Iris pigment epithelial cell (primary cell): ENCODE results near the gene ID3.
A peak's percentile ranks its signal among the peaks of the same experiment; 100 is the strongest.
"Not testable (repeated sequence)": the region's sequence is repeated elsewhere in the genome, so short reads cannot be mapped to it uniquely, and the experiment has no call there.

Source experiments
- DNase-seq: peaks from one replicate; pipeline ENCODE4 v3.0.0-alpha.2; 2011; ENCODE audit warnings: low read depth

The ID3 gene

DNA sequence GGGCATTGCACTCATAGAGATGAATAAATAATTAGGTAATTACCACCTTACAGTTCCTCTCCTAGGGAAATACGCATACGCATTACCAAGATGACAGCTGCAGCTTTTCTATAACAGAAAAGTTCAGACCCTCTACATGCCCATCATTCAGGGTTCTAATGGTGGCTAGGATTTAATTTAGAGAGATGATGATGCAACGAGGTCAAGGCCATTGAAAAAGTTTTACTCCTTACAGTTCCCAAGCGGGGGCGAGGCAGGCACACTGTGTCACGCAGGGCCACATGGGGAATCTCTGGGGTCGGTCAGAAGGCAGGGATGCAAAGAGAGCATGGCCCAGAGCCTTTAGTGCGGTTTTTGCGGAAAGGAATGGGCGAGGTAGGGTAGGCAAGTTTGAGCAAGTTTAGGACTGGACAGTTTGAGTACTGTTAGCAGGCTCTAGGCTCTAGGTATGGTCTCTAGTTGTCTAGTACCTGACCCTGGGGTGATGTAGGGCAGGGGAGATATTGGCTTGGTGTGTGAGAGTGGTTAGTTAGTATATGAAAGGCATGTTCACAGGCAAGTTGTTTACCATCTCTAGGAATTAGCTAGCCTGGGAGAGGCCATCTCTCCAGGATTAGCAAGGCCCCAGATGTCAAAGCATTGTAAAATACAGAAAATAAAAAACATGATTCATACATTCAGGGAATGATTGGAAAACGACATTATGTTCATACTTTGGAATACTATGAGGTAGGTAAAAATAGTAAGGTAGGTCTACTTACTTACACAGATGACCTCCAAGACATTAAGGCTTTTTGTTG lies 29.6 kb upstream of the ID3 start:
- DNase-seq = peak; percentile 55

DNA sequence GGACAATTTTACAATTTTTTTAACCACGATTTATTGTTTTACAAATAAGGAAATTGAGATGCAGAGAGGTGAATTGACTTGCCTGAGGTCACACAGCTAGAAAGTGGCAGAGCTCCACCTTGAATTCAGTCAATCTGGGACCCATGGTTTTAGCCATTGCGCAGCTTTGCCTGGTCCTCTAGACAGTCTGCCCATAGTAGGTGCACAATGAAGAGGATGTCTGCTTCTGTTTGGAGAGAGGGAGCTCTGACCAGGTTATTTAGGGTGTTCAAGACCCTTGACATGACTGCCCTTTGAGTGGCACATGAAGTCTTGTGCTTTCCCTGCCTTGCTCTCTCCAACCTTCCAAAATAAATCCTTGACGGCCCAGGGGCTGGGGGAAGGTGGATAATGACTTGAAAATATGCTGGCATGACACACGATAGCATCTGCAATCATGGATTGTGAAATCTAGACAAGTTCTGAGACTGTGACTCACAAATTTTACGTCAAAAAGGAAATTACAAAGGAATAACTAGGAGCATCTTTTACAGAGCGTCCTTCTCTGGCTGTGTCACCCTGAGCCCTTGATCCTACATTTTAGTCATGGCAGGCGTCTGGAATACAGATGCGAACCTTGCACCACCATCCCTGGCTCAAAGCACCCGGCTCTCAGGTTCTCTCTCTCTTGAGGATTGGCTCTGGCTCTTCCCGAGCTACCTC lies 26.2 kb upstream of the ID3 start:
- peak; percentile 99 for DNase-seq

DNA sequence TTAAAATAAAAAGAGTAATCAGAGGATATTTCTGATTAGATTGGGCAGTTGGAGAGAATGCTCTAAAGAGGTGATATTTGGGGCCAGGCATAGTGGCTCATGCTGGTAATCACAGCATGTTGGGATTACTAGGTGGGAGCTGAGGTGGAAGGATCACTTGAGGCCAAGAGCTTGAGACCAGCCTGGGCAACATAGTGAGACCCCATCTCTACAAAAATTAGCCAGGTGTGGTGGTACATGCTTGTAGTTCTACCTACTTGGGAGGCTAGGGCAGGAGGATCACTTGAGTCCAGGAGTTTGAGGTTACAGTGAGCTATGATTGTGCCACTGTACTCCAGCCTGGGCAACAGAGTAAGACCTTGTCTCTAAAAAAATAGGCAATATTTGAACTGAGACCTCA lies 24.4 kb upstream of the ID3 start:
- DNase-seq = not testable (repeated sequence)

DNA sequence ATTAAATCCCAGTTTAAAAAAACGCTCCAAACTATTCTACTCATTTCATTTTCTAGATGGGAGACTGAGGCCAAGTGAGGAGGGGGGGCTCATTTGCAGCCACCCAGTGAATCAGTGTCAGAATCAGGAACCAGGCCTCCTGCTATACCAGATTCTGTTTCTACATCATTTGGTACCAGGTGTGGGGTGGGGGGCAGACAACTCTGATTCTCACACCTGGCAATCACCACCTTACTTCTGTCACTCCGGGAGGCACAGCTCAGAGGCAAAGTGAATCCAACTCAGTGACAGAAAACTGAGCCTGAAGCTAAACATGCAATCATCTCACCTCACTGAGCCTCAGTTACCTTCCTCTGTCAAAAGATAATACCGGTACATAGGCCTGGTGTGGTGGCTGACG lies 23.5 kb upstream of the ID3 start:
- no peak for DNase-seq

DNA sequence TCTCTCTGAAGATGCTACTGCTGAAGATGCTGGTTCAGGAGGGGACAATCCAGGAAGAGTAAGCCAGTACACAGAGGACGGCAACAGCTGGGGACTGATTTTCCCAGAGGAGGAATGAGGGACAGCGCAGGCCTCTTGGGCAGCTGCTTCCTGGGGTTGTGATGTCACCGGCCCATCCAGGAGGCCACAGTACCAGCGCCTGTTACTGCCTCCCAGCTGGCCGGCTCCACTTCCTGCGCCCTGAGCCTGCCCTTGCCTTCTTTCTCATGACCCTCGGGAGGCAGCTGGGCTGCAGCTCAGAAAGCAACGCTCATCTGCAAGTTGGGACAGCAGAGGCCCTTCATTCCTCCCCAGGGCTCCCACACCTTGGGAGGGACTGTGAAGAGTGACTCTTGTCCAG lies 21.9 kb upstream of the ID3 start:
- peak; percentile 88 for DNase-seq

DNA sequence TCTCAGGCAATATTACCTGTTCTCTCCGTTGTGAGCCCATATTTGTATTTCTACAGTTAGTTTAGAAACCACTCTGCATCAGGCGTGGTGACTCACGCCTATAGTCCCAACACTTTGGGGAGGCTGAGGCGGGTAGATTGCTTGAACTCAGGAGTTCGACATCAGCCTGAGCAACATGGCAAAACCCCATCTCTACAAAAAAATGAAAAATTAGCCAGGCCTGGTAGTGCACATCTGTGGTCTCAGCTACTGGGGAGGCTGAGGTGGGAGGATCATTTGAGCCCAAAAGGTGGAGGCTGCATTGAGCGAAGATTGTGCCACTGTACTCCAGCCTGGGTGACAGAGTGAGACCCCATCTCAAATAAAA lies 19.7 kb upstream of the ID3 start:
- peak; percentile 65 for DNase-seq

DNA sequence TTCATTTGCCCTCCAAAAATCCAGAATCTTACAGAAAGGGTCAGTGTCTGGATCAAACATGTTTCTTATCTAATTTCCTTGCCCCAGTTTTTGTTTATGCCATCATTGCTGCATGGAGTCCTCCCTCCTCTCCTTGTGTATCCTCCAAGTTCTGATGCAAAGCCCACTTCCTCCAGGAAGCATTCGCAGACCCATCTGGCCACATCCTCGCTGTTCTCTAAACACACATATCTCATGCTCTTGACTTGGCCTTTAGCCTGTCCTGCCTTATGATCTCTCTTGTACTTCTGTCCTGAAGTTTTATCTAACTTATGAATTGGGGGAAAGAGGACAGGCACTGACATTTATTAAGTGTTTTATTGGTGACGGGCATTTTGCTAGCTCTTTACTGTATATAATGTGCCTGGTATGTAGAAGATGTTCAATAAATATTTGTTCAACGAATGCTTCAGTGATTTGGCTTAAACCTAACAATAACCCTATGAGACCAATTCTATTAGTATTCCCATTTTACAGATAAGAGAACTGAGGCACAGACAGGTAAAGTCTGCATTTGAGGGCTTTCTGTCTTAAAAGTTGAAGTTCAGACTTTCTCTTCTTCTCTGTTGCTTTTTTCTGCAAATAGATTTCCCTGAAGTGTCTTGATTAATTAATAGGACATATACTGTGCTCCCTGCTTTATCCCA lies 19.2 kb upstream of the ID3 start:
- DNase-seq = peak; percentile 71

DNA sequence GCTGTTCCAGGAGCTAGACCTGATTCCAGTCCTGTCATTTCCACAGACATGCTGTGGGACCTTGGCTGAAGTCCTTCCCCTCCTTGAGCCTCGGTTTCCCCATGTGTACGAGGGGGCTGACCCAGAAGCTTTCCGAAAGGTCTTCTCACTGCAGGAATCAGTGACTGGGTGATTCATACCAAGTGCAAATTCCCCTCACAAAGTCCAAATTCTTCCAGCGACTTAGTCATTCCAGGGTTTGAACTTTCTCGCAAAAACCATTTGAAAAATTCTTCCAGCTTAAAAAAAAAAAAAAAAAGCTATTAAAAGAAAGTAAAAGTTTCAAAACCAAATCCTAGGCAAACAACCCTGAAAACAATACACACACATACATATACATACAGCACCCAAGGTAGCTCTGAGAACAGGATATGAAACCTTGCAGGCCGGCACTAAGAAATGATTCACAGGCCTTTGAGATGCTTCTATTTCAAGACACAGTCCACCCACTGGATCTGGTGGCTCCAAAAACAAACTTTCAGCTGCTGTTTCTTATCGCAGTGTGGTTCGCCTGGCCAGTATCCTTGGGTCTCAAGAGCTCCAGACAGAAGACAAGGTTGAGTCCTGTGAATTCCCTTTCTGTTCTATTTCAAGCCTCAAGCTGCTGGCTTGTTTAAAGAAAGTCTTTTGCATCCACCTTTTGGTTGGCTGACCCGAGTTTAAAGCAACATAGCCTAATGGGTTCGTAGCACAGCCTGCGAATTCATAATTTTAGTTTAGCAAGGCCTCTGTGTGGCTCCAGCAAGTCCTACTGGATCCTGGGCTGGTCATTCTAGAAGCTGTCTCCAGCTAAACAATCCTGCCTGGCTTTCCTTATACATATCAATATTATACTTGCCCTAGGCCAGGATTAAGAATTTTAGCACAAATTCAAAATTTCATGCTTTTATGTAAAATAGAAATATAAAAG lies 18.0 kb upstream of the ID3 start:
- DNase-seq = peak; percentile 96

DNA sequence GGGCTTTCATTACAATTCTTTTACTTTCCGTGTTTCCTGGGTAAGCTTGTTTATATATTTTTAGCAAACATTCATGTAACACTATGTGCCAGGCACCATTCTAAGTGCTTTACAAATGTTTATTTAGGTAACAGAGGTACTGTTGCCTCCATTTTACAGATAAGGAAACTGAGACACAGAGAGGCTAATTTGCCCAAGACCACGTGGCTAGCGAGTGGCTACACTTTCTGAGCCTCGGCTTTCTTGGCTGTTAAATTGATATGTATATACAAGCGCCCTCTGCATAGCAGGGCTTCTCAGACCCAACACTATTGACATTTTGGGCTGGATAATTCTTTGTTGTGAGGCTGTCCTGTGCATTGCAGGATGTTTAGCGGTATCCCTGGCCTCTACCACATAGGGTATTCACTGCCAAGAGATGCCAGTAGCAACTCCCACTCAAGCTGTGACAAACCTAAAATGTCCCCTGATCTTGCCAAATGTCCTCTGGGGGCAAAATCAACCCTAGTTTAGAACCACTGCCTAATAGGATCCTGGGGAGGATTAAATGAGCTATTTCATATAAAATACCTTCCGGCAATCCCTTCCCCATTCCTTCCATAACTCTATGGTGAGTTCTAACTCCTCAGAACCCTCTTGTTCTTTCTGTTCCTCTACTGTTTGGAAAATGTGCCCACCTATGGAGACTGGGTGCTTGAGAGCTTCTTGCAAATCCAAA lies 17.2 kb upstream of the ID3 start:
- DNase-seq = no peak

DNA sequence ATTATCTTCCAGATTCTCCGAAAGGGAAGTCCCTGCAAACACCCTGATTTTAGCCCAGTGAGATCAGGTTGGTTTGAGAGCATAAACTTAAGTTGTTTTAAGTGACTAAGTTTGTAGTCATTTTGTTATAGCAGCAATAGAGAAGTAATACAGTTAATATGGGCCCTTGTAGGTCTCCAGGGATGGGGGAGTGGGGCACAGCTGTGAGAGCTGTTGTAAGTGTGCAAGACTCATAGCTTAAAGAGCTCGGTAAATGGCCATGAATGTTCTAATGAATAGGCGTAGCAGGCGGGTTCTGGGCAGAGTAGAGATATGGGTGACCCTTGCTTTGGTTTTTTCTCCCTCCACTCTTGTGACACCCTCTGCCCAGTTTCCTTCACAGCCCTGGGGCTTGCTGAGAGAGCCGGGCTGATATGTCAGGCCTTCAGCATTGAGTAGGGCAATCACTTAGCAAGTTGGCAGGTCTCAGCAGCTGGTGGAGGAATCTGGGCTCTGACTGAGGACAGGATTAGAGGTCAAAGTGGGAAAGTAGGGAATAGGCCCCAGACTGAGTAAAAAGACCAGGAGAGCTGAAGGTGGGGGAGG lies 16.0 kb upstream of the ID3 start:
- DNase-seq = no peak

DNA sequence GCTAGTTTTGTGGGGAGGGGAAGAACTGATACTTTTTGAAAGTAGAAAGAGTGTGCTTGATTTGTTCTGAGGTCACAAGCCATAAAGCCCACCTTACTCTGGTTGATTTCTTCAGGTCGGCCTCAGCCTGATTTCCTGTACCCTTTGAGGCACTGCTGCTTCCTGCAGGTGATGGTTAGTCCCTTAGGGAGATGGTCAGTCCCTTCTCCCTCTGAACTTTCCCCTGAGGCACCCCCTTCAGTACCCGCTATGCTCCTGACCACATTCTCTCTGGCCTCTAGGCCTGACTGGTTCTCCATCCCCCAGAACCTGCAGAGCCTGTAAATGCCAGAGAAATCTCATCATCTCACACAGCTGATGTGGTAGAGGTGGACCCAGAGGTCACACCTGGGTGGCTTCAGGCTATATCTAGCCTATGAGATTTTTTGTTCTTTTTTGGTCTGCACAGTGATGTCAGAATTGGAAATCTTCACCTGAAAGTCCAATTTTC lies 15.0 kb upstream of the ID3 start:
- no peak for DNase-seq

DNA sequence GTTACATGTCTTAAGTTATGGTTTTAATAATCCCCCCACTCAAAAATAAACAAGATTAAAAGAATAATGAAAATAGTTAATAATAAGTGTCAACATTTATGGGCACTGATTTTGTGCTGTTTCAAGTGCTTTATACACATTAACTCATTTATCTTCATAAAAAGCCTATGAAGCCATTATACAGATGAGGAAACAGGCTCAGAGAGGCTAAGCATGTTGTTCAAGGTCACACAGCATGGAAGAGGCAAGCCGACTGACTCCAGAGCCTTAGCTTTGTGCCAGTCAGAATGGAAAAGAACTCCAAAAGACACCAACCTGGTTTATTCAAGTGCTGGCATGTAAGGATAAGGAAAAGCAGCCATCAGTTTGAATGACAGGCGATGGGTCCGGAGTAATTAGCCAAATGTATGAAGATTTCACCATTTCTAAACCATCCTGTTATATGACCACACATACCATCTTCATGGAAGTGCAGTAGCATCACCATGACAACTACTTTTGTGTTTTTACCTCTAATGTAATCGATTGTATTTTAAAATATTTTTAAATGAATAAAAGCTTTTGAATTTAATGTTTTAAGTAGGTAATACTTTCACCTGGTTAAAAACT lies 14.4 kb upstream of the ID3 start:
- DNase-seq = no peak

DNA sequence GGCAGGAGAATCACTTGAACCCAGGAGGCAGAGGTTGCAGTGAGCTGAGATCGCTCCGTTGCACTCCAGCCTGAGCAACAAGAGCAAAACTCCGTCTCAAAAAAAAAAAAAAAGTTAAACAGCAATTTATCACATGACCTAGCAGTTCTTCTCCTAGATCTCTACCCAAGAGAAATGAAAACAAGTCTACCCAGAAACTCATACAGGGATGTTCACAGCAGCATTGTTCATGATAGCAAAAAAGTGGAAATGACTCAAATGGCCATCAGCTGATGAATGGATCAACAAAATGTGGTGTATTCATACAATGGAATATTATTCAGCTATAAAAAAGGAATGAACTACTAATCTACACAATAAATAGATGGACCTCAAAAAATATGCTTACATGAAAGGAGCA lies 12.2 kb upstream of the ID3 start:
- no peak for DNase-seq

DNA sequence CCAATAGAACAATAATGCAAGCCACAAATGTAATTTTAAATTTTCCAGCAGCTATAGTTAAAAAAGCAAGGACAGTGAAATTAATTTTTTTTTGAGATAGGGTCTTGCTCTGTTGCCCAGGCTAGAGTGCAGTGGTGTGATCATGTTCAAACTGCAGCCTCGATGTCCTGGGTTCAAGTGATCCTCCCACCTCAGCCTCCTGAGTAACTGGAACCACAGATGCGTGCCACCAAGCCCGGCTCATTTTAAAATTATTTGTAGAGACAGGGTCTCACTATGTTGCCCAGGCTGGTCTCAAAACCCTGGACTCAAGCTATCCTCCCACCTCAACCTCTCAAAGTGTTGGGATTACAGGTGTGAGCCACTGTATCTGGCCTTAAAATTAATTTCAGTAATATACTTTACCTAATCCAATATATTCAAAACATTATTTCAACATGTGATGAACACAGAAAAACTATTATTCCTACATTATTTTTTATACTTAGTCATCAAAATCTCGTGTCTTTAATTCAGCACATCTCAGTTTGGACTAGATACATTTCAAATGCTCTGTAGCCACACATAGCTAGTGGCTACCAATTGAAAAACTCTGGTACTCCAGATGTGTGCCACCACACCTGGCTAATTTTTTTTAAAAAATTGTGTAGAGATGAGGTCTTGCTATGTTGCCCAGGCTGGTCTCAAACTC lies 10.8 kb upstream of the ID3 start:
- DNase-seq = no peak

DNA sequence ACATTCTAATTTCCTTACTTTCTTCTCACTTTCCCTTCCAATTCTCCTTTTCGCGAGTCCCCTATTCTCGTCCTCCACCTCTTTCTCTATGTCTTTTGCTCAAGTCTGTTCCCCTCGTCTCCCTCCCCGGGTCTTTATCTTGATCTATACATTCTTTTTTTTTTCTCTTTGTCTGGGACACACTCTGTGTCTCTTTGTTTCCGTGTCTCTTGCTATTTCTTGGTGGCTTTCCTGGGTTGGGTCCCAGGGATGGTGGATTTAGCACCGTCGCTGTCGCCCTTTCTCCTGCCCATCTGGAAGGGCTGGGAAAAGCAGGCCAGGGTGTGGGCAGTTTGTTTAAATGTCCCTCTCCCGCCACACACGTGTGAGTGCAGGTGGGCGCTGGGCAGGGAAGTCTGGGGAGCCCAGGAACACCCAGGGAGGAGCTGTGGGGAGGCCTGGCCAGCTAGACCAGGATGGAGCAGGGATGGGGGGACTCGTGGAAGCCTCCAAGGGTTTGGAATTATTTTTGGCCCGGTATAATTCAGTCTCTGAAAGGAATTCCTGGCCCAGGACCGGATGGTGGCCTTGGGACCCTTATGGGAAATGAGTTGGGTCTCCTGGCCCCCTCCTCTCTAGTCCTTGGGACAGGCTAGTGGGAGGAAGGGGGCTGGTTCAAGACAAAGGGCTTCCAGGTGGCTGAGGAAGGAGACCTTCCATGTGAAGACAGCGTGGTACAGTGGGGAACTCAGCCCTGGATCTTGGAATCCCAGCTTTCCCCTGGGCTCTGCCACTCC lies 9.5 kb upstream of the ID3 start:
- DNase-seq = no peak

DNA sequence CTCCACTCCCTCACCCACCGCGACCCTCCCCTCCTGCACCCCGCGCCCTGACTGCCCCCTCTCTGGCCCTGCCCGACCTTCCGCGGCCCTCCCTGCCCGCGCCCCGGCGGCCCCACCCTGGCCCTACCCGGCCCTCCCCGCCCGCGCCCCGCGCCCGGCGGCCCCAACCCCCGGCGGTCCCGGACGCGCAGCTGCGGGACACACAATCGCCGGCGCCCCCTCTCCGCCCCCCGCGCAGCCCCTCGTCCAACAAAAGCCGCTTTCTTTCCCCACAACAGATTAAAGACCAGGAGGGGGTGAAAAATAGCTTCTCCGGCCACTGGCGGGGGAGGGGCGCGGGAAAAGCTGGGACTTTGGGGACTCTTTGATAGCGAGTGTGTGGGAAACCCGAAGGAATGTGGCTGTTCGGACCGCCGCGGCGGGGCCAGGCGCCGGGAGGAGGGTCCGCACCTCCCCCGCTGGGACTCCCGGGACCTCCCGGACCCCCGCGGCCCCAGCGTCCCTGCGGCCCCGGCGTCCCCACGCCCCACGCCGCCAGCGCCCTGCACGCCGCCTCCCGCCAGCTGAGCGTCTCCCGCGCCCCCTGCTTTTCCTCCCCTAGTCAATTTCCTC lies 8.8 kb upstream of the ID3 start:
- no peak for DNase-seq

DNA sequence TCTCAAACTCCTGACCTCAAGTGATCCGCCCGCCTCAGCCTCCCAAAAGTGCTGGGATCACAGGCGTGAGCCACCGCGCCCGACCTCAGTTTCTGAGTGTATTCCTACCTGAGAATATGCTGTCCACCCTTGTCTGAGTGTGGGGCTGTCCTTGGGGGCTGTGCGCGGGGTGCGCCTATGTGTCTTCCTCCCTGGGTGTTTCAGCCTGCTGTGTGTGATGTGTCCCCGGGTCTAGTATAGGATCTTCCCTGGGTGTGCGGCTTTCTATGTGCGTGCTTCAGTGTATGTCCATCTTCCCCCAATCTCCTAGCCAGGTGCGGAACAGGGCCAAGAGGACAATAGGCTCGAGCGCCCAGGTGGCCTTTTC lies 8.3 kb upstream of the ID3 start:
- DNase-seq = no peak

DNA sequence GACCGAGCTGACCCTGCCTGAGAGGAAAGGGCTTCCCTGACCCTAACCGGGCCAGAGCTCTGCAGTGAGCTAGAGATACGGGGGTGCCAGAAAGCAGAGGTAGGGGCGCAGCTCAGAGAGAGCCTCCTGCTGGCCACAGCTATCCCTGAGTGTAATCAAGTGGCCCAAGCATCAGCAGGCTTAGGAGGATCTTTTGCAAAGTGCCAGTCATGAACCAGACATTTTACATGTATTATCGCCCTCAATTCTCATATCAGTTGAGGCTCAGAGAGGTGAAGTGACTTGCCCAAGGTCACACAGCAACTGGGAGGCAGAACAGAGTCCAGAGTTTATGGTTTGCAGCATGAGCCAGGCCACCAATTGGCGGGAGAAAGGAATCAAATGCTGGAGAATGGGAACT lies 7.0 kb upstream of the ID3 start:
- no peak for DNase-seq

DNA sequence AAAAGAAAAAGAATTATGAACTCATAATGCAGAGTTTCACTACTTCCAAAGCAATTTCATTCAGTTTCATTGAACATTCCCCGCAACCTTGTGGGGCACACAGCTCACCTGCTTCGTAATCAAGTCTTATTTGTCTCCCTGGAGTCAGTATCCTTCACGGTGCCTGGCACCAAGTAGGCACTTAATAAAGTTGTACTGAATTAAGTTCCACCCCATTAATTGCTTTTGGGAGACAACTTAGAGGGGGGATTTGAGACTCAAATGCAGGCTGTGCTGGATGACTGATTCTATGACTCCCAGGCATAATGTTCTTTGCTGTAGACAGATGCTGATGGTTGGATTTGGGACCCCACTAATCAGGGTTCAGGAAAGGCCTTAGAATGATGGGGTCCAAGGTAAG lies 6.5 kb upstream of the ID3 start:
- no peak for DNase-seq
